Purkinje cell (primary cell): ENCODE results near the gene SERPINA5. TPM values are rescaled to one million over a fixed set of nuclear protein-coding genes. Genes with fewer than 3 reads are reported as not detected.

Experiments used
- polyA plus RNA-seq: library from polyadenylated mRNA; unstranded; fragments of >200 nt; fragmentation: Nextera tagmentation; gene quantifications from 2 replicates; pipeline ENCODE4 v1.2.1, GENCODE V29; 2014

Gene SERPINA5, protein sequence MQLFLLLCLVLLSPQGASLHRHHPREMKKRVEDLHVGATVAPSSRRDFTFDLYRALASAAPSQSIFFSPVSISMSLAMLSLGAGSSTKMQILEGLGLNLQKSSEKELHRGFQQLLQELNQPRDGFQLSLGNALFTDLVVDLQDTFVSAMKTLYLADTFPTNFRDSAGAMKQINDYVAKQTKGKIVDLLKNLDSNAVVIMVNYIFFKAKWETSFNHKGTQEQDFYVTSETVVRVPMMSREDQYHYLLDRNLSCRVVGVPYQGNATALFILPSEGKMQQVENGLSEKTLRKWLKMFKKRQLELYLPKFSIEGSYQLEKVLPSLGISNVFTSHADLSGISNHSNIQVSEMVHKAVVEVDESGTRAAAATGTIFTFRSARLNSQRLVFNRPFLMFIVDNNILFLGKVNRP
- not detected in 2 replicates for polyA plus RNA-seq

DNA sequence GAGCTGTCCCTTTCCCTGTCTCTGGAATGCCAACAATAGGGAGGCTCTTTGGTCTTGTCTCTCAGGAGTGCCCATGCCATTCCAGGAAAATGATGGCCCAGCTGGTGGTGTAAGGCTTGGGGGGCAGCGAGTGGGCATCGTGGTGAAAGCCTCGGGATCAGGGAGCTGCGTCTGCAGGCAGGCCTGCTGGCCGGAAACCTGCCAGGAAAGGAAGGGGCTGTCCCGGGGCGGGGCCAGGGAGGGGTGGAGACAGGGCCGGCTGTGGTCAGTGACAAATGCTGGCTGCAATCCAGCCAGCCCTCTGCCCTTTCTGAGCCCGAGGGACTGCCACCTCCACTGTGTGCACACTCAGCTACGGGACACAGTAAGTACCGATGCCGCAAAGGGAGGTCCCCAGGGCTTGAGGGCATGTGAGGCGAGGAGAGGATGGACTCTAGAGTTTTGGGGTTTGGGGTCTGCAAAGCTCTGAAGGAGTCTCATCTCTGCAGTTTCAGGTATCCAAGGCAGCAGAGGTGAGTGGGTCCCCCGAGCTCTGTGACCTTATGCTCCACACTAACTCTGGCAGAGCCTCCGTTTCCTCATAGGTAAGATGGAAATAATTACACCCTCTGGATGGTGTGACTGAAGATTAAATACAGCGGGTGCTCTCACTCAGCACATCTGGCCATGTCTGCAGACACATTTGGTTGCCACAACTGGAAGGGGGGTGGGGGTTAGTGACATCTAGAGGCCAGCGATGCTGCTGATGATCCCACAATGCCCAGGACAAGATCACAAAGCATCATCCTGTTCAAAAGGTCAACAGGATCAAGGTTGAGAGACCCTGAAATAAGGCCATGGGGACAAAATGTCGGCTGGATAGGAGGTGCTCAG is at the start of gene SERPINA5:
Gene SERPINA5, plus strand, starts transcription at position 300 of the 873 bp plus-strand sequence. CDS start 5,937 bp downstream, outside the sequence.

DNA sequence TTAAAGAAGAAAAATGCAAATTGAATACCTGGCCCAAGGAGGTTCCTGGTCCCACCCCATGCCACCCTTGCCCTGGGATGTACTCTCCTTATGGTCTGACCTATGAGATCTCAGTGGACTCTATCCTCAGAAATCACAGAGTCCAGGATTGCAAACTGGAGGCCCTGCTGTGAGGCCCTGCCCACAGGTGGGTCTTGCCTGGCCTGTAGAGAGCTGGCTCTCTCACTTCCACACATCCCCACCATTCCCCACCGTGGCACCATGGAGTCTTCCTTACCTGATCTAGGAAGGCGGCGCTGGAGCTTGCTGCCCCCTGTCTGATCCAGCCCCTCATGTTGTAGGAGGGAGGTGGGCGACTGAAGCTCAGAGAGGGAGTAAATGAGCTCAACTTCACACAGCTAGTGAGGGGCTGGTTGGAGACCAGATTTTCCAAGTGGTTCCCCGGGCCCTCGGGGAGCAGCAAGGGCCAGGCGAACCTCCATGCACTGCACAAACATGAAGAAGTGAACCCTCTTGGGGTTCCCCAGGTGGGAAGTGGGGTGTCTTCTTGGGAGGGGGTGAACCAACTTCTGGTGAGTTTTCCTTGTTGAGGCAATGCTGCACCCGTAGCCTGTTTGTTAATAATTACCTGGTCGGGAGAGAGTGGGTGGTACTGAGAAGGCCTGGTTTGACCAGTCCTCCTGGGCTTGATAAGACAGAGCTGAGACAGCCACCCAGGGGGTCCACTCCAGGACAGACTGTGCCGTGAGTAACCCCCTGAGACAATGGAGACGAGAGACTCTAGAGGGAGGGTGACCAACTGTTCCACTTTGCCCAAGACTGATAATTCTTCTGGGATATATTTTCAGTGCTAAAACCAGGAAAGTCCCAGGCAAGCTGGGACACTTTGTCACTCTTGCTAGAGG is 20.2 kb upstream of the SERPINA5 start, which contains the start of gene SERPINA4:
Gene SERPINA4, plus strand, starts transcription at position 692 of the 905 bp plus-strand sequence. CDS start 2,041 bp downstream, outside the sequence.

DNA sequence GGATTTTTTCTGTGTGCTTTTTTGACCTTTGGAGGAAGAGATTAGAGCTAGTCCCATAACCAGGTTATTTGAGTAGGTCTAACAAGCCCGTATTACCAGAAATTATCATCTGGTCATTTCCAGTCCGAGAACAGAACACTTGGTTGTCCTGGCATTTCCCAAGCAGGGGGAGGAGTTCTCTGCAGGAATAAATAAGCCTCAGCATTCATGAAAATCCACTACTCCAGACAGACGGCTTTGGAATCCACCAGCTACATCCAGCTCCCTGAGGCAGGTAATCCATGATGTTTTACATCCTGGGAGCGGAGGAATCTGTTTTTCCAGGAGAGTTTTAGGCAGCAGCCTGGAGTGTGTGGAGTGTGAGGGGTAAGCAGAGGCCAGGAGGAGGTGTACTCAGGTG is 30.9 kb downstream of the SERPINA5 start, which contains the start of gene SERPINA3:
Gene SERPINA3, plus strand, starts transcription at position 218 of the 400 bp plus-strand sequence. CDS start 2,051 bp downstream, outside the sequence.

Other genes with a start within 250 kb of the SERPINA5 start
- not detected in 2 replicates for gene SERPINA2, start 214.7 kb upstream of the SERPINA5 start, polyA plus RNA-seq
- 0.42 TPM in 1 of 2 replicates, not detected in the other for gene SERPINA1, start 192.8 kb upstream of the SERPINA5 start, polyA plus RNA-seq
- gene SERPINA11, start 128.6 kb upstream of the SERPINA5 start, polyA plus RNA-seq: not detected in 2 replicates
- gene SERPINA9, start 105.2 kb upstream of the SERPINA5 start, polyA plus RNA-seq: not detected in 2 replicates
- gene SERPINA12, start 72.0 kb upstream of the SERPINA5 start, polyA plus RNA-seq: not detected in 2 replicates
- gene SERPINA4, start 20.0 kb upstream of the SERPINA5 start, polyA plus RNA-seq: not detected in 2 replicates
- gene SERPINA3, start 31.0 kb downstream of the SERPINA5 start, polyA plus RNA-seq: 1.1 TPM in 1 of 2 replicates, not detected in the other
- gene GSC, start 188.7 kb downstream of the SERPINA5 start, polyA plus RNA-seq: not detected in 2 replicates